T1000 (cell line): ENCODE measurements around the gene SLC25A42.
"Not testable (repeated sequence)": the region's sequence is repeated elsewhere in the genome, so short reads cannot be mapped to it uniquely, and the experiment has no call there.

ENCODE experiments used
- DNase-seq: peaks from one replicate; lab custom pipeline; 2025; ENCODE audit warnings: mixed read lengths; lab: John Stamatoyannopoulos, UW

SLC25A42 gene

DNA sequence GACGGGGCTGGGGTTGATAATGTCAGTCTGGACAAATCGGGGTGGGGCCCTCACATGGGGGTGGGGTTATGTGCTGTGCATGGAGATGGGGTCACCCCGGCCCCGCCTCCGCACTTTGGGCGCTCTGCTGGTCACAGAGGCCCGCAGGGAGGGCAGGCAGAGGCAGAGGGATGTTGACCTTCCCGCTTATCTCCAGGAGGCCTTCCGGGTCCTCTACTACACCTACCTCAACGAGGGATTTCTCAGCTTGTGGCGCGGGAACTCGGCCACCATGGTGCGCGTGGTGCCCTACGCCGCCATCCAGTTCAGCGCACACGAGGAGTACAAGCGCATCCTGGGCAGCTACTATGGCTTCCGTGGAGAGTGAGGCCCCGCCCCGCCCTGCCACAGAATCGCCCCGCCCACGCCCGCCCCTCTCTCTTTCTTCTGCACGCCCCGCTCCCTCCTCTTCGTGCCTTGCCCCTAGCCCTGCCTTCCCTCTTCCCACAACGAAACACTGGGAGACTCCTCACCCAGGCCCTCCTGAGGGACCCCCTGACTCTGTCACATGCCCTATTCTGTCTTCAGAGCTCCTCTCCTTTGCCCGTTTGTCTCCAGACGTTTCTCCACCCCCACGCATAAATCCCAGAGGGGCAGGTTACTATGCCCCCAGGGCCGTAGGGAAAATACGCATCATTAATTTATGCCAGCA lies 41.7 kb downstream of the SLC25A42 start:
- DNase-seq, result peak; percentile 79

DNA sequence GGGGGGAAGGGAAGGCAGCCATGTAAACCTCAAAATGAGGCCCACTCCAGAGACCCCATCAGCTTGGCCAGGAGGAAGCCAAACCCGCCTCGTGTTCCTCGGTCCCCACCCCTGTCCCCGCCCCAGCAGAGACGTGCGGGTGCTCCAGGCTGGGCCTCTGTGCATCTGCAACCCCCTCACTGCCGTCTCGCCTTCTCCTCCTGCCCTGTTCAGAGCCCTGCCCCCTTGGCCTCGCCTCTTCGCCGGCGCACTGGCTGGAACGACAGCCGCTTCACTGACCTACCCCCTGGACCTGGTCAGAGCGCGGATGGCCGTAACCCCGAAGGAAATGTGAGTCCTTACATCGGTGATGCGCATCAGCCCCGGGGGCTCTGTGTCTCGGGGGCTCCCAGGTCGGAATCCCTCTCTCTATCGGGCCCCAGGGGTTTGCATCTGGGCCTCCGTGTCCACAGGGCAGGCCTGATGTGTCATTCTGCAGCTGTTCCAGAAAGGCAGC lies 42.3 kb downstream of the SLC25A42 start:
- no peak for DNase-seq

DNA sequence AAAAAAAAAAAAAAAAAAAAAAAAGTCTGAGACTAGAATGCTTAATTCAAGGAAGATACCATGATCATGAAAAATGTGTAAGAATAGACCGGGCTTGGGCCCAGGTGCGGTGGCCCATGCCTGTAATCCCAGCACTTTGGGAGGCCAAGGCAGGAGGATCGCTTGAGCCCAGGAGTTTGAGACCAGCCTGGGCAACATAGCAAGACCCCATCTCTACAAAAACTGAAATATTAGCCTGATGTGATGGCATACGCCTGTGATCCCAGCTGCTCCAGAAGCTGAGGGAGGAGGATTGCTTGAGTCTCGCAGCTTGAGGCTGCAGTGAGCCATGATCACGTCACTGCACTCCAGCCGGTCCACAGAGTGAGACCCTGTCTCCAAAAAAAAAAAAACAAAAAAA lies 43.1 kb downstream of the SLC25A42 start:
- not testable (repeated sequence) for DNase-seq

DNA sequence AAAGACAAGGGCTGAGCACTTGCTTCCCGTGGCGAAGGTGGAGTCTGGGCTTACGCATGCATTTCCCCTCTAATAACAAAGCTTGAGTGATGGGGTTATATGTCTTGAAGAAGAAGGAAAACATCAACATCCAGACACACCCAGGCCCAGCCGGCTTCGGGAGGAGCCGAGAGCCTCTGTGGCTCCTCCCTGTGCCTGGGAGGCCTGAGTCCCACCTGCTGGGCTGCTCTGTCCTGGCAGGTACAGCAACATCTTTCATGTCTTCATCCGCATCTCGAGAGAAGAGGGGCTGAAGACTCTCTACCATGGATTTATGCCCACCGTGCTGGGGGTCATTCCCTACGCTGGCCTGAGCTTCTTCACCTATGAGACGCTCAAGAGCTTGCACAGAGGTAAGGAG lies 43.9 kb downstream of the SLC25A42 start:
- DNase-seq, result no peak

DNA sequence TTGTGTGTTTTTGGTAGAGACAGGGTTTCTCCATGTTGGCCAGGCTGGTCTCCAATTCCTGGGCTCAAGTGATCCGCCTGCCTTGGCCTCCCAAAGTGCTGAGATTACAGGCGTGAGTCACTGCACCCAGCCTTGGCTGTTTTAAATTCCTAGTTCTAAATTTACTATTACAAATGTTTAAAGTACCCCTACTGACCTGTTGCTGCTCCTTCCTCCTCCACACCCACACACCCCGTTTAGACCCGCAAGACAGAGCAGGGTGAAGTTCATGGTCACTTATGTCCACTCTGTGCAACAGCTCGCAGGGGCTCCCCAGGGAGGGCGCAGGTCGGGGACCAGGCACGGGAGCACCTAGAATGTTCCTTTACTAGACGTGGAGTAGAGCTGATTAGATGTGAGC lies 45.8 kb downstream of the SLC25A42 start:
- no peak for DNase-seq

DNA sequence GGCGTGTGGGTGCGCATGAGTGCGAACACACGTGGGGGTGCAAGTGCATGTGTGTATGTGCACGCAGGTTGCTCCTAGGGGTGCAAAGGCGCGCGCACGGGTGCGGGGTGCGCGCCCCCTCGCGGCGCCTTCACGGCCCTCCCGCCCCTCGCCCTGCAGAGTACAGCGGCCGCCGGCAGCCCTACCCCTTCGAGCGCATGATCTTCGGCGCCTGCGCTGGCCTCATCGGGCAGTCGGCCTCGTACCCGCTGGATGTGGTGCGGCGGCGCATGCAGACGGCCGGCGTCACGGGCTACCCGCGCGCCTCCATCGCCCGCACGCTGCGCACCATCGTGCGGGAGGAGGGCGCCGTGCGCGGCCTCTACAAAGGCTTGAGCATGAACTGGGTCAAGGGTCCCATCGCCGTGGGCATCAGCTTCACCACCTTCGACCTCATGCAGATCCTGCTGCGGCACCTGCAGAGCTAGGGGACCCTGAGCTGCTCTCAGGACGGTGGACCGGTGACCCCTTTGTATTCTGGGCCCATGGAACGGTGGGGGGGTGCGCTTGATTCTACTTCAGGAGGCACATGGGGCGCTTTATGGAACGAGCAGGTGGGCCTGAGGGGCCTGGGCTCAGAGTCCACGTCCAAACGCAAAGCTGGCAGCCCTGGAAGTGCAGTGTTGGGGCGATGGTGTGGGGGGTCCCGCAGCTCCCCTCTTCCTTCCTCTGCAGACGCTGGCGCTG lies 46.8 kb downstream of the SLC25A42 start:
- DNase-seq, result no peak

DNA sequence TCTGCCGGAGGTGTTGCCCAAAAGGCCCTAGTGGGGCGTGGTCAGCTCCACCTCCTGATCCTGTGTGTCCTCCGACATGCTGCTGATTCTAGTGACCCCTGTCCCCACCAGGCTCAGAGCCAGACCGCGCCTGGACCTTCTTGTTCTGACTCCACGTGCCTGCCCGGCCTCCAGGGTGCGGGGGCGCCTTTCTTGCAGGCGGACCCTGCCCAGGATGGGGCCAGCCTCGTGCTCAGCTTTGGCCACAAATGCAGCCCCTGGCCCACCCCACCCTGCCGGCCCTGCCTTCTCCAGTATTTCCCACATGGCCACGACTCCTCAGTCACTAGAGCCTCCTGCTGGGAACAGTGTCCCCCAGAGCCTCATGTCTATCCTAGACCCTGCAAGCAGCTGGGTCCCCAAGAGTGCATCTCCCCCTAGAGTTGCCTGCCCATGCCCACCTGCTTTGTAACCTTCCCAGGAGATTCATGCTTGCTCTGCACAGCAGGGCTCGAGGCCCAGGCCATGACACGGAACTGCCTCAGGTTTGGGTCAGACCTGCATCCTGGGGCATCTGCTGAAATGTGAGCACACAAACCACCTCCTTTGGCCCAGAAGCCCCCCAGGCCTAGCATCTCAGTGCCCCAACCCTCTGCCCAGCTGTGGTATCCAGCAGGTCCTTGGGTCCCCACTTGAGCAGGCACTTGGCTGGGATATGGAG lies 47.5 kb downstream of the SLC25A42 start:
- no peak for DNase-seq

DNA sequence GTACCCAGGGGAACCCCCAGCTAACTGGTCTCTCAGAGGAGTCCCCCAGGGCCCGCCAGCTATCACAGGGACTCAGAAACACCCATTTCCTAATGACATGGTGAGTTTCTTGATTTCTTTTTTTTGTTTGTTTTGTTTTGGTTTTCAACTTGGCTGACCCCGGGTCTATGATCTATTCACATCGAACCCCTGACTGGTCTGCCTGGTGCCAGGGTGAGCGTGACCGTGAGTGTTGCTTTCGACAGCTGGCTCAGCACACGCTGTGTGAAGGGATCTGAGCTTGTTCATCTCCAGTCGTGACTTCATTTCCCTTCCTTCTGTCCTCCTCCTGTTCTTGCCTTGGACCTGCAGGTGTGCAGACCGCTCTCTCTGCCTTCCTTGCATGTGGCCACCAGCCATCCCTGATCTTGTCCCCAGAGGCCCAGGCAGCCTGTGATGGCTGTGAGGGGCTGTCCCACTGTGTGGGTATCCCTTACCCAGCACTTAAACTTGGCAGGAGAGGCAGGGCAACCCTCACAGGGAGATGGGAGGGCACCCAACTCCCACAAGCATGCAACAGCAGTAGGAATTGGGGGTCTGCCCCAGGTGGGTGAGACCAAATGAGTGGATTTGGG lies 48.3 kb downstream of the SLC25A42 start:
- DNase-seq, result no peak

DNA sequence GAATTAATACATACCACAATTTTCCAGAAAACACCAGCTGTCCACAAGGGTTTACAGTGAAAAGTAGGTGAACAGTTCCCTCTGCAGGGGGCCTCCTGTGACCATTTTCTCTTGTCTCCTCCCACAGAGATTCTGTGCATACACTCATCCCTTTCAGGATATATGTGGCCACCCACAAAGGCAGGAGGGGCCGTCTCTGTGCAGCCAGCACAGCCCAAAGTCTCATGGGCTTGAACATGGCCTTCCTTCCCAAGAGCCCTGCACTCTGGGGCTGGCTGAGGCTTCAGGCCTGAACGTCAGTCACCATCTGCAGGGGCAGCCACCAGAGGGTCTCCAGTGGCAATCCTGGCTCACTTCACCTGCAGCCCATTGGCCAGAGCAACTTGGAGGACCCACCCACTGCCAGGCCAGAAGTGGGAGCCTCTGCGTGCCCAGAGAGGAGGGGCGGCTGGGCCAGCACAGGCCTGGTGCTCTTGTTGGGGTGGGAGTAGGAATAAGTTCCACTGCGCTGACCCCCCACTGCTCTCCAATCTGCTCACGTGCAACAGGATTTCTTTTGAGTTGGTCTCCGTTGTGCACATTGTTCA lies 49.3 kb downstream of the SLC25A42 start:
- peak; percentile 26 for DNase-seq

DNA sequence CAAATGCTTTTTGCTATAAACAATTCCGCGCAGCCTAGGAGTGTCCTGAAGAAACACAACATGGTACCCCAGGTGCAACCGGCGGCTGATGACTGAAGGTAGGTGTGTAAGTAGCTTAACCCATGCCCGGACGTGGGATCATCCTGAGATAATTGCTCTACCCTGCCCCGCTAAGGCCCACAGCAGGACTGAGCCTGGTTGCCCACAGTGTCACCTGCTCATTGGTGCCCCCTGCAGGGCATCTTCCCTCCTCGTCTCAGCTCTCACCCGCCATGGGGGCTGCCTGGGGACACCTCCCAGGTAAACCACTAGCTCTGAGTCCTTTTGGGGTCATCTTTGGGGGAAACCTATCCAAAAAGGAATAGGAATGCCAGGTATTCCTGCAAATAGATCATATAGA lies 52.2 kb downstream of the SLC25A42 start:
- no peak for DNase-seq

DNA sequence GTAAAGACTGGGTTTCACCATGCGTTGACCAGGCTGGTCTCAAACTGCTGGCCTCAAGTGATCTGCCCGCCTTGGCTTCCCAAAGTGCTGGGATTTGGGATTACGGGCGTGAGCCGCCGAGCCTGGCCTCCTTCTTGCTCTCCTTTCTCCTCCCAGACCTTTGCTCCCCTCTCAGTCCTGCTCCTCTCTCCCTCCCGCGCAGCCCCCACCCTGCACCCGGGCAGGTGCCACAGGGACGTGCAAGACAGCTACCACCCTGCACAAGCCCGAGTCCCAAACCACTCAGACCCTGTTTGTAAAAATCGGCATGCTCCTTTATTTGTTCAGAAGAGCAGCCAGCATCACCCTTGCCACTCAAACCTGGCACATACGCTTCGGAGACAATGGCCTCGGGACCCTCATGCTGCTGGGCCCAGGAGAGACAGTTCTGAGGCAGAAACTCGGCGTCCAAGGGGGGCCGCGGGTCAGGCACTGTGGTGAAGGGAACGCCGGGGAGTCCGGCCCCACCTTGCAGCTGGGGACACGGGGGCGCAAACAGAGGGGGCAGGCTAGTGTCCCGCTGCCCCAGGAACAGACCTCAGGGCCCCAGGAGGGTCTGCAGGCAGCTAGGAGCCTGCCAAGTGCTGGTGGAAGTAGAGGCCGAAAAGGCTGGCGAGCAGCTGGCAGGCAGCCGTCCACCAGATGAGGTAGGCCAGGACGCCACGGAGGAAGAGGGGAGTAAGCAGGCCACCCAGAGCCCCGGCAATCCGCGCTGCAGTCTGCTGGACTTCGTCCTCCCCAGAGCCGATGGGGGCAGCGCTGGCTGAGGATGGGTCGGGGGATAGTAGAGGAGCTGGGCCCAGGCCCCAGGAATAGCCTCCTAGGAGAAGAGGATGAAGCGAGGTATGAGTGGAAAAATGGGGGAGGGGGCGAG lies 55.8 kb downstream of the SLC25A42 start:
- DNase-seq, result no peak

DNA sequence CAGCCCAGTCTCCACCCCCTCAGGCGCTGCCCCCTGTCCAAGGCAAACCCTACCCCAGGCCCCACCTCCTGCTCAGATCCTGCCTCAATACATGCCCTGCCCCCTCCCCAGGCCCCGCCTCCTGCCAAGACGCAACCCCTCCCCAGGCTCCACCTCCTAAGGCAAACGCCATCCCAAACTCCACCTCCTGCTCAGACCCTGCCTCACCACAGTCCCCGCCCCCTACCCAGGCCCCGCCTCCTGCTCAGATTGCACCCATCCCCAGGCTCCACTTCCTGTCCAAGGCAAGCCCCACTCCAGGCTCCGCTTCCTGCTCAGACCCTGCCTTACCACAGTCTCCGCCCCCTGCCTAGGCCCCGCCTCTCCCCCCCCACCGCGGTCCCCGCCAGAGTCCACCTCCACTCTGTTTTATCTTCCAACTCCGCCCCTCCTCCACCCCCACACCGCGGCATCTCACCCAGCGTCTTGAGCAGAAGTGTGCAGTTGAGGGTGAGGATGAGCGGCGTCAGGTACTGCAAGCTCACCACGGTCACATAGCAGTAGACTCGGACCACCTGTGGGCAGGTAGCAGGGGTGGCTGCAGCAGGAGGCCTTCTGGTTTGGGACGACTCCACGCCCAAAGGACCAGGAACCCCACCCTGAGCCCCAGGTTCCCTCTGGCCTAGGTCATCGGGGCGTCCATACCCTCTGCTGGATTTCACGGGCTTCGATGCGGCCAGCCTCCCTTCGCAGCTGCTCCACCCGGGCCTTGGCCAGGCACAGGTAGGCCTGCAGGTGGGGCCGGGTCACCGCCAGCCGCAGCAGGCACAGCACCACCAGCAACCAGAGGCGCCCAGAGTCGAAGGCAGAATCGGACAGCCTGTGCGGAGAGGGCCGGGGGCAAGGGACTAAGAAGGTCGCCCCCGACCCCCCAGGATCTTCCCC lies 56.8 kb downstream of the SLC25A42 start:
- DNase-seq, result no peak

DNA sequence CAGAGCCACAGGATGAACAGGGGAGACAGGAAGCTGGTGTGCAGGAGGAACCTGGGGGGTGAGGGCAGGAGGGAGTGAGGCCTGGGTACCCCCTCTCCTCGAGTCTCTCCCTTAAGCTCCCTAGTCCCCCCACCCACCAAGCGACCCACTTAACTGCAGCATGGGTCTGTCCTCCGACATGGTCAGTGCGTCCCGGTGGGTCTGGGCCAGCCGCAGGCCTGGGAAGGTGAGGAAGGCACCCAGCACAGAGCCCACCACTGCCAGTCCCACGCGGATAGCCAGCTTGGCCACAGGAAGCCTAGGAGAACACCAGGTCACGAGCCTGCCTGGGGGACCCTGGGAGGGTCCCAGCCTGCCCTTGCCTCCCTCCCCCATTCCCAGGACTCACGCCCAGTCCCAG lies 57.6 kb downstream of the SLC25A42 start:
- no peak for DNase-seq

DNA sequence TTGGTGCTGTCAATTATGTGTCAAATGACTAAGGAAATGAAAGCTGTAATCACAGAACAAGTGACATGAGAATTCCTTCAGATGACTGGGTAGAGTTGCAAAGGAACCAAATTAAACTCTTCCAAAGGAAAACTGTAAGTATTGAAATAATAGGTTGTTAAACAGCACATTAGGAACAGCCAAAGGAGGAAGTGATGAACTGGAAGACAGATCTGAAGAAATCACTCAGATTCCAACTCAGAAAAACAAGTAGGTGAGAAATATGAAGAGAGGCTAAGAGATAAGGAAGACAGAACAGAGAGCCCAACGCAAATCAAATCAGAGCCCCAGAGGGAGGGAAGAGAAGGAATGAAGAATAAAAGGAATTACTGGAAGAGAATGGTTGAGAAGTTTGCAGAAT lies 59.1 kb downstream of the SLC25A42 start:
- DNase-seq, result no peak

DNA sequence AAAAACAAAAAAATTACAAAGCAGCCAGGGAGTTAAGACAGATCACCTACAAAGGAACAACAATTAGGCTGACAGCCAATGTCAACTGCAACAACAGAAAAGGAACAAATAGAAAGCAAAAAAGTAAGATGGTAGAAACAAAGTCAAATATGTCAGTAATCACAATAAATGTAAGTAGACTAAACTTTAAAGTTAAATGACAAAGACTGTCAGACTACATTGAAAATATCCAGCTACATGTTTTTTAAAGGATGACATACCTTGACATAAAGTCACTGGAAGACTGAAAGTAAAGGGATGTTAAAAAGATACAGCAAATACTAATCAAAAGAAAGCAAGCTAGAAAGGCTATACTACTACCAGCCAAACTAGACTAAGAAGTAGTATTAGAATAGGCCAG lies 59.6 kb downstream of the SLC25A42 start:
- no peak for DNase-seq

DNA sequence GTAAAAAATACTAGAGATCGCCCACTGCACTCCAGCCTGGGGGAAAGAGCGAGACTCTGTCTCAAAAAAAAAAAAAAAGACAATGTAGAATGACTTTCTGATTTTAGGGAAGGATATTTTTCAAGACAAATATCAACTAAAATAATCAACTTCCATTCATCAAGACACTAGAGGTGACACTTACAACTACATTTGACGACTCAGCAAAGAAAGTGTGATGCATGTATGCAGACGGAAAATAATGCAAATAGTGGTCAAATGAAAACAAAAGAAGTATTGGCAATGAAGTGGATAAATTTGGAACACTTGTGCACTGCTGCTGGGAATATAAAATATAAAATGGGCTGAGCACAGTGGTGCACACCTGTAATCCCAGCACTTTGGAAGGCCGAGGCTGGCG lies 62.3 kb downstream of the SLC25A42 start:
- DNase-seq, result no peak

DNA sequence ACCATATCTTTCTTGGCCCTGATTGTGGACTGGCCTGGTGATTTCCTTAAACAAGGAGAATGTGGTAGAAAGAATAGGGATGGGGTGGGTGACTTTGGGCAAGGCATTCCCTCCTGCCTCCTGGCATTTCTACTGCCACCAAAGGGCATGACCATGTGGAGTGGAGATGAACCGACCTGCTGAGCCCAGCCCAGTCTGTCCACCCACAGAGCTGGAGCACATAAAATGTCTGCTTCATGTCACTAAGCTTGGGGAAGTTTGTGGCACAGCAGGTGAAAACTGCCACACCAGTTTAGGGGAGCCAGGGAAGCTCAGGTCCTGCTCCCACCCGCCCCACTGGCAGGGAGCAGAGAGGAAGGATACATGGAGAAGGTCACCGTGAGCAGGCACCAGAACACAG lies 68.2 kb downstream of the SLC25A42 start:
- DNase-seq, result no peak

DNA sequence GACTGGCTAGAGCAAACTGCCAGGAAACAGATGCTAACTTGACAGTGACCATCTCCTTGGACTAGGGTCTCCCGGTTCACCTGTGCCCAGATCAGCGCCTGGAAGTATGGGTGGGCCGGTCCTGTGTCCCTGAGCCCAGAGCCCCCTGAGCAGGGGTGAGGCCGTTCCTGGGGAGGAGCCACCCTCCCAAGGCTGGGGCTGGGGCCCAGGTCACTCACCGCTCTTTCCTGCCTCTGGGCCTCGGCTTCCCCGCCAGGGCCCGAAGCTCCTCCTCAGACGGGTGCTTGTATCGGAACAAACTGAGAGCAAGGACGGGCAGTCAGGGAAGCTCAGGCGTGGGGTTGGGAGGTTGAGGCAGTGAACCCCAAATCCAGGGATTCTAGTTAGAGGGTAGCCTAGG lies 69.1 kb downstream of the SLC25A42 start:
- no peak for DNase-seq

DNA sequence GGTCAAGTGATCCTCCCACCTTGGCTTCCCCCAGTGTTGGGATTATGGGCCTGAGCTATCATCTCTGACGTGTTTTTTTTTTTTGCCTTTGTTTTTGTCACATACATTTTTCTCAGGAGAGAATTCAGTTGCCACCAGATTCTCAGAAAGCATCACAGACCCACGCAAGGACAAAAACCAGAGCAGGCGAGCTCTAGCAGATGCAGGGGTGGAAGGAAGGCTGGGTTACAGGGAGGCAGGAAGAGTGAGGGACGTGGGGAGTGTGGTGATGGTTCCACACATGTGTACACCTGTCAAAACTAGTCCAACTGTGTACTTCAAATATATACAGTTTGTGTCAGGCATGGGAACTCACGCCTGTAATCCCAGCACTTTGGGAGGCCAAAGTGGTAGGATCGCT lies 70.2 kb downstream of the SLC25A42 start:
- no peak for DNase-seq

DNA sequence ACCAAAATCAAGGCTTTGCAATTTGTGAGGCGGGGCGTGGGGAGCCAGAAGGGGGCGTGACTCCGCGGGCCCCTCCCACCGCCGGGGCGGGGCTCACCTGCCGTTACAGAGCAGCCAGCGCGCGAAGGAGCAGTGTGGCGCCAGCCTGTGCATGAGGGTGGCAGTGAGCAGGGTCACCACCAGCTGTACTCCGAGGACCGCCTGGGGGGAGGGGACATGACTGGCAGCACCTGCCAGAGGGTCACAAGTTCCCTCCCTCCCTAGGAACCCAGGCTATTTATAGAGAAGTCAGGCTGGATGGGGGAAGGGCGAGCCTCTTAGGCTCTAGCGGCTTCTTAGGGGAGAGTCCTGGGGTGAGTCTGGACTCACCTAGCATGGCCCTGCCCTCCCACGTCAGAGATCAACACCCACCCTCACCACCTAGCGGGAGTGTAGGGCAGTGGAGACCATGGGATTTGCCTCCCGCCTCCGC lies 70.9 kb downstream of the SLC25A42 start:
- no peak for DNase-seq
